NT2/D1 (cell line): ENCODE data around the gene WDR47.

ENCODE experiments used
- SUZ12 ChIP-seq: IDR thresholded peaks from 2 replicates; pipeline ENCODE4 v1.6.1; 2011; ENCODE audit not compliant: insufficient read length, insufficient read depth; ENCODE audit errors: extremely low read depth
- YY1 ChIP-seq: IDR thresholded peaks from 2 replicates; pipeline ENCODE4 v1.6.1; 2011; ENCODE audit not compliant: insufficient read length, insufficient read depth
- ZNF274 ChIP-seq: IDR thresholded peaks from 2 replicates; pipeline ENCODE4 v1.6.1; 2011; ENCODE audit warnings: mild to moderate bottlenecking, low read depth, low read length

DNA sequence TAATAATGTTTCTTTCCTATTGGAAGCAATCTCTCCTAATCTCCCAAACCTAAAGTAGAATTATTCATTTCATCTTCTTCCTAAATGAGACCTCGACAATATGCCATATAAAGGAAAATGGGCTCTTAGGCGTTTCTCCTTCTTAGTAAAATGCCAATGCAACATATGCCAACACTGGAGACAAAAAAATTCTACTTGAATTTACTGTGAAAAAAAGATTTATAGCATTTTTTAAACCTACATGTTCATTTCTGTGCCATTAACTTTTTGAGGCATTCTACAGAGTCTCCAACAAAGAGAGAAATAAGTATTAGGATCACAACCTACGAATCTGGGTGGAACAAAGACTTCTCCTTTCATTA lies 1.3 kb downstream of the WDR47 start:
- no peak for TF ChIP-seq YY1
- TF ChIP-seq SUZ12 = no peak
- TF ChIP-seq ZNF274 = no peak
